Lower leg skin (tissue), 4 donors: ENCODE results near the gene AVPR2. TPM values are rescaled to one million over a fixed set of nuclear protein-coding genes. Genes with fewer than 3 reads are reported as not detected.
A peak's percentile ranks its signal among the peaks of the same experiment; 100 is the strongest.

ENCODE experiments used
- DNase-seq, 2 donors: peaks; one replicate each; pipeline ENCODE4 v3.0.0-alpha.2; 2019; ENCODE audit warnings: low spot score in 2 of 2
- H3K4me3 ChIP-seq: fragments of 200-600 bp; sonication (generic); 2 replicates; pipeline ENCODE4 v1.5.1; 2017; ENCODE audit warnings: mild to moderate bottlenecking, low read depth; ENCODE audit not compliant: poor library complexity, severe bottlenecking
- POLR2A ChIP-seq, 2 donors: fragments of 450-650 bp; IDR thresholded peaks; one replicate each; pipeline ENCODE4 v1.6.1; 2016 to 2017; ENCODE audit warnings: antibody characterized with exemption in 2 of 2, mild to moderate bottlenecking in 1 of 2, moderate library complexity in 1 of 2
- WGBS, 2 donors: methylation state at CpG; one replicate each; pipeline ENCODE4 v1.1.5; 2018; 5-methylcytosine and 5-hydroxymethylcytosine counted together
- intact Hi-C: fragments of 100-400 bp; cut with DNase I; formaldehyde crosslinking; loops from one replicate; pipeline ENCODE4 v1.15.0; 2023; ENCODE audit warnings: low total_unique reads
- total RNA-seq, 4 donors: library from RNA; depleted of rRNA; stranded (reverse); fragments of >200 nt; gene quantifications; one replicate each; pipeline ENCODE4 v1.1.0, GENCODE V29; 2016
- TF ChIP-seq, protein P1 (sequence below), 3 donors: fragments of 450-650 bp; IDR thresholded peaks; one replicate each; pipeline ENCODE4 v1.5.1; 2016; ENCODE audit warnings: antibody characterized with exemption in 3 of 3, mild to moderate bottlenecking in 3 of 3, moderate library complexity in 2 of 3

The AVPR2 gene
- total RNA-seq, 4 donors from 2014 or later = 0.53 to 2.6 (median 0.98) TPM

DNA sequence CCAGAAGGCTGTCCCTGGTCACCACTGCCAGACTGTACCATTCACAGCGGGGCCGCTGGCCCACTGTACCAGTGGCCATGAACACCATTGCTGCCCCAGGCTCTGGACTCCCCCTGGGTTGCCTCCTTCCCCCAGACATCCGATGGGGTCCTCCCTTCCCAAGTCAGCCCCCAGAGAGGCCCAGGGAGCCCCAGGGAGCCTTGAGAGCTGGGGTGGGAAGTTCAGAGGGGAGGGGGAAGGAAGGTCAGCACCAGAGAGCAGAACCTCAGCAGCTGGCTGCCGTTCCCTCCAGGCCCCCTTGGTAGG lies 22.0 kb downstream of the AVPR2 start:
- no peak overlapping the region for H3K4me3 ChIP-seq
- intact Hi-C loops = no loop called here
- 19 to 51% methylated on average over 4 of the region's 4 CpGs for WGBS, 2 donors
- no peak for DNase-seq
- TF ChIP-seq POLR2A (IDR thresholded peaks at IDR 0.05) = no peak
- TF ChIP-seq, protein P1, sequence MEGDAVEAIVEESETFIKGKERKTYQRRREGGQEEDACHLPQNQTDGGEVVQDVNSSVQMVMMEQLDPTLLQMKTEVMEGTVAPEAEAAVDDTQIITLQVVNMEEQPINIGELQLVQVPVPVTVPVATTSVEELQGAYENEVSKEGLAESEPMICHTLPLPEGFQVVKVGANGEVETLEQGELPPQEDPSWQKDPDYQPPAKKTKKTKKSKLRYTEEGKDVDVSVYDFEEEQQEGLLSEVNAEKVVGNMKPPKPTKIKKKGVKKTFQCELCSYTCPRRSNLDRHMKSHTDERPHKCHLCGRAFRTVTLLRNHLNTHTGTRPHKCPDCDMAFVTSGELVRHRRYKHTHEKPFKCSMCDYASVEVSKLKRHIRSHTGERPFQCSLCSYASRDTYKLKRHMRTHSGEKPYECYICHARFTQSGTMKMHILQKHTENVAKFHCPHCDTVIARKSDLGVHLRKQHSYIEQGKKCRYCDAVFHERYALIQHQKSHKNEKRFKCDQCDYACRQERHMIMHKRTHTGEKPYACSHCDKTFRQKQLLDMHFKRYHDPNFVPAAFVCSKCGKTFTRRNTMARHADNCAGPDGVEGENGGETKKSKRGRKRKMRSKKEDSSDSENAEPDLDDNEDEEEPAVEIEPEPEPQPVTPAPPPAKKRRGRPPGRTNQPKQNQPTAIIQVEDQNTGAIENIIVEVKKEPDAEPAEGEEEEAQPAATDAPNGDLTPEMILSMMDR (IDR thresholded peaks at IDR 0.05) = no peak

- no peak for DNase-seq
- intact Hi-C loops = no loop called here
- WGBS, 2 donors = 0 to 41% methylated on average over 7 to 31 of the region's 31 CpGs
- TF ChIP-seq, protein P1 (IDR thresholded peaks at IDR 0.05) = no peak
- no peak for TF ChIP-seq POLR2A (IDR thresholded peaks at IDR 0.05)
- peak overlapping the region; percentile 50 for H3K4me3 ChIP-seq
Observed at GRCh38 chrX:153926858-153927671, 22.6 kb downstream of the AVPR2 start.

DNA sequence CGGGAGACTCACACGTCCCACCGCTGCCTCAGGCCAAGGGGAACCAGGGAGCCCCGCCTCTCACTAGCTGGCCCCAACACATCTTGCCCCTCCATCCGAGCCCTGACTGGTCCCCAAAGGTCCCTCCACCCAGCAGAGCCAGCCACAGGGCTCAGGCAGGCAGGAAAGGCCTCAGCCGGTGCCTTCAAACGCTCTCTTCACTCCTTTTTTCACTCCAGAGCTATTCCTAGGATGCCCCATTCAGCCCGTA lies 23.1 kb downstream of the AVPR2 start:
- TF ChIP-seq, protein P1 (IDR thresholded peaks at IDR 0.05) = no peak
- TF ChIP-seq POLR2A (IDR thresholded peaks at IDR 0.05) = no peak
- WGBS, 2 donors = 0 to 27% methylated on average over 3 to 8 of the region's 8 CpGs
- DNase-seq = no peak
- peak overlapping the region; percentile 50 for H3K4me3 ChIP-seq
- intact Hi-C loops = no loop called here

GRCh38 chrX:153927922-153928760 lies 23.7 kb downstream of the AVPR2 start:
- DNase-seq = peak; percentile 93 to 99
- intact Hi-C loops = no loop called here
- 0 to 24% methylated on average over 12 to 41 of the region's 76 CpGs for WGBS, 2 donors

GRCh38 chrX:153928846-153929245 lies 24.4 kb downstream of the AVPR2 start:
- 23 to 55% methylated on average over 9 of the region's 9 CpGs for WGBS, 2 donors
- intact Hi-C loops = no loop called here
- no peak for DNase-seq
- no peak for TF ChIP-seq POLR2A (IDR thresholded peaks at IDR 0.05)
- TF ChIP-seq, protein P1 (IDR thresholded peaks at IDR 0.05) = no peak
- H3K4me3 ChIP-seq = no peak overlapping the region

More at GRCh38 chrX:153927922-153928760, 23.7 kb downstream of the AVPR2 start:
- H3K4me3 ChIP-seq = peak overlapping the region; percentile 50
- TF ChIP-seq POLR2A (IDR thresholded peaks at IDR 0.05) = no peak
- TF ChIP-seq, protein P1 (IDR thresholded peaks at IDR 0.05) = no peak
